GM18909 (cell line): ENCODE measurements around the gene HERPUD2.
"Not testable (repeated sequence)": the region's sequence is repeated elsewhere in the genome, so short reads cannot be mapped to it uniquely, and the experiment has no call there.

ENCODE experiments used
- ATAC-seq: cut with Tn5 transposase; IDR thresholded peaks from one replicate; pipeline ENCODE4 v1.9.1; 2021; ENCODE audit warnings: mild to moderate bottlenecking; ENCODE audit not compliant: unreplicated experiment, poor library complexity

HERPUD2 gene

GRCh38 chr7:35624299-35625186, 70.4 kb downstream of the HERPUD2 start:
- ATAC-seq = peak; percentile 89

GRCh38 chr7:35623381-35623780, 71.6 kb downstream of the HERPUD2 start:
- no peak for ATAC-seq

- no peak for ATAC-seq
These were observed 75.1 kb downstream of the HERPUD2 start for GRCh38 chr7:35619863-35620262.

GRCh38 chr7:35617041-35617440, 77.9 kb downstream of the HERPUD2 start:
- ATAC-seq = no peak

GRCh38 chr7:35613150-35613549, 81.8 kb downstream of the HERPUD2 start:
- ATAC-seq = no peak

GRCh38 chr7:35605760-35606159, 89.2 kb downstream of the HERPUD2 start:
- no peak for ATAC-seq

GRCh38 chr7:35604595-35604994, 90.3 kb downstream of the HERPUD2 start:
- ATAC-seq = no peak

GRCh38 chr7:35599645-35600044, 95.3 kb downstream of the HERPUD2 start:
- ATAC-seq = no peak

GRCh38 chr7:35599061-35599460, 95.9 kb downstream of the HERPUD2 start:
- ATAC-seq = no peak

- no peak for ATAC-seq
These were observed 98.9 kb downstream of the HERPUD2 start for GRCh38 chr7:35596061-35596460.

GRCh38 chr7:35593899-35594298, 101.0 kb downstream of the HERPUD2 start:
- no peak for ATAC-seq

- no peak for ATAC-seq
These were observed 106.3 kb downstream of the HERPUD2 start for GRCh38 chr7:35588647-35589046.

GRCh38 chr7:35584990-35585389, 109.9 kb downstream of the HERPUD2 start:
- no peak for ATAC-seq

- ATAC-seq = not testable (repeated sequence)
These were observed 110.4 kb downstream of the HERPUD2 start for GRCh38 chr7:35584533-35584932.
